ELF-1 (cell line): ENCODE results near the gene ATN1.
A peak's percentile ranks its signal among the peaks of the same experiment; 100 is the strongest.
"Not testable (repeated sequence)": the region's sequence is repeated elsewhere in the genome, so short reads cannot be mapped to it uniquely, and the experiment has no call there.

Experiments used
- DNase-seq: peaks from one replicate; pipeline ENCODE4 v3.0.0-alpha.2; 2016; ENCODE audit warnings: low read depth, low spot score

ATN1 gene

GRCh38 chr12:6903722-6904121 is 24.0 kb upstream of the ATN1 start:
- DNase-seq: no peak

- peak; percentile 100 for DNase-seq
These were observed 23.2 kb upstream of the ATN1 start, which contains the start of gene LRRC23 for GRCh38 chr12:6904280-6905276. TSS of gene LRRC23 (plus strand) at chr12:6904822. CDS start at chr12:6905634, 812 bp downstream.

GRCh38 chr12:6905414-6906040 is 22.2 kb upstream of the ATN1 start:
- no peak for DNase-seq

GRCh38 chr12:6908141-6908540 is 19.6 kb upstream of the ATN1 start:
- DNase-seq: not testable (repeated sequence)

- DNase-seq: no peak
These were observed 18.2 kb upstream of the ATN1 start for GRCh38 chr12:6909421-6910145.

GRCh38 chr12:6912164-6912935 is 15.4 kb upstream of the ATN1 start:
- DNase-seq: no peak

GRCh38 chr12:6914246-6914946 is 13.4 kb upstream of the ATN1 start, which contains the start of gene ENO2:
TSS of gene ENO2 (plus strand) at chr12:6914580. CDS start at chr12:6915833, 1,253 bp downstream.
- DNase-seq: no peak

GRCh38 chr12:6914947-6915788 is 12.6 kb upstream of the ATN1 start:
- peak; percentile 79 for DNase-seq

GRCh38 chr12:6915789-6916285 is 11.9 kb upstream of the ATN1 start:
- DNase-seq: no peak

- DNase-seq: no peak
These were observed 11.1 kb upstream of the ATN1 start for GRCh38 chr12:6916426-6917200.

- peak; percentile 39 for DNase-seq
These were observed 10.1 kb upstream of the ATN1 start for GRCh38 chr12:6917491-6918231.

GRCh38 chr12:6919588-6919987 is 8.2 kb upstream of the ATN1 start:
- no peak for DNase-seq

- DNase-seq: no peak
These were observed 6.2 kb upstream of the ATN1 start for GRCh38 chr12:6921539-6921938.

- DNase-seq: no peak
These were observed 5.5 kb upstream of the ATN1 start for GRCh38 chr12:6921996-6922946.

GRCh38 chr12:6923003-6923732 is 4.6 kb upstream of the ATN1 start:
- DNase-seq: no peak

- DNase-seq: no peak
These were observed 3.9 kb upstream of the ATN1 start for GRCh38 chr12:6923851-6924250.
